NCI-H524 treated with DMSO at 0.1 percent for 48 hours (cell line): ENCODE measurements around the gene LARGE2.

Experiments used
- DNase-seq: peaks from one replicate; lab custom pipeline; 2025; lab: John Stamatoyannopoulos, UW

LARGE2 gene

DNA sequence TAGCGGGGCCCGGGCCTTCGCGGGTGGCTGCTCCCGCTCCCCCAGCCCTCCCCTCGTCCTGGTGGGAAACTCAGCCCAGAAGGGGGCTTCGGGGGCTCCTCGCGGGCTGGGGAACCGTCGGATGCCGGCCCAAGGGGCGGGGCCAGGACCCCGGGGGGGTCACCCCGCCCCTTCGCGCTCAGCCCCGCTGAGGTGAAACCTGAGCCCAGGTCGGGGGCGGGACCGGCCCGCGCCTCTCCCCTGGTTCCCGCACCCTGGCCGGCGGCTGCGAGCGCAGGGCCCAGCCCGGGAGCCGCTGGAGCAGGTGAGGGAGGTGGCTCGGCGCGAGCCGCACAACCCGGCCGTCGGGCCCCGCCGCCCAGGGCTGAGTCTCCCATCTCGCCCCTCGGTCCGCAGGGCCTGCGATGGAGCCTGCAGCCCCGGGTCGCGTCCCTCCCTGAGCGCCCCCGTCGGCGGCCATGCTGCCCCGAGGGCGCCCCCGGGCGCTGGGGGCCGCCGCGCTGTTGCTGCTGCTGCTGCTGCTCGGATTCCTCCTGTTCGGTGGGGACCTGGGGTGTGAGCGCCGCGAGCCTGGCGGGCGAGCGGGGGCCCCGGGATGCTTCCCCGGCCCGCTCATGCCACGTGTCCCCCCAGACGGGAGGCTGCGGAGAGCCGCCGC lies at the start of gene LARGE2:
LARGE2 (plus strand) TSS at position 232 of the 658 bp plus-strand sequence; CDS start at position 459, 227 bp downstream.
- no peak for DNase-seq

DNA sequence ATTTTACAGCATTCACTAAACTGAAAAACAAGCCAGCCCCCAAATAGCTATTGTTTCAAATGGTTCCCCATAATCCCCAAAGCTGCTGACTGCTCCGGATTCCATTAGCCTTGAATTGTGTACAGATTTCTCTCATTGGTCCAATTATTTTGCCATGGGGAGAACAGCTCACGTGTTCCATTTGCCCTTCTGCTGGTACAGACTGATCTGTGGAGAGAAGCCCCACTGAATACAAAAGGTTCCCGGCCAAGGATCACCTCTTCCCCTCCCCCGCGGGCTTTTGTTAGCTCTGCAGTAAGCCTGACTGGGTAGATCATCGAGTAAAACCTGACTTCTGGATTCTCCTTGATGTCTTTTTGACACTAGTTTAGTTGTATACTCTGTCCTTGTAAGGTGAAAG lies 46.1 kb upstream of the LARGE2 start:
- DNase-seq, result no peak

DNA sequence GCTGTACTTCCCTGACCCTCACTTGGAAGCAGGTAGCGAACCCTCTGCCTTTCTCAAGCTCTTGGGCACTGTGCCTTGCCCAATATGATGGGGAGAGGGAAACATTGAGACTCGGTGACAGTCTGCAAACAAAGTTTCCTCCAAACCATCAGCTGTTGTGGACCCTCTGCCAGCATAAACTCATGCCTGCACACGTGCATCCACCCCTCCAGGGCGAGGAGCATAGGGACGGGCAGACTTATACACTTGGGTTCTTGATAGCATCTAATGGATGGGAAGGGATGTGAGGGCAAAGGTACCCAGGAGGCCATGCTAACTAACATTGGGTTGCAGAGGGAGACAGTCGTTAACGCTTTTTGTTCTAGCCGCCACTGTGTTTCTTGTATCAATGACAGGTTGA lies 45.2 kb upstream of the LARGE2 start:
- DNase-seq, result no peak

DNA sequence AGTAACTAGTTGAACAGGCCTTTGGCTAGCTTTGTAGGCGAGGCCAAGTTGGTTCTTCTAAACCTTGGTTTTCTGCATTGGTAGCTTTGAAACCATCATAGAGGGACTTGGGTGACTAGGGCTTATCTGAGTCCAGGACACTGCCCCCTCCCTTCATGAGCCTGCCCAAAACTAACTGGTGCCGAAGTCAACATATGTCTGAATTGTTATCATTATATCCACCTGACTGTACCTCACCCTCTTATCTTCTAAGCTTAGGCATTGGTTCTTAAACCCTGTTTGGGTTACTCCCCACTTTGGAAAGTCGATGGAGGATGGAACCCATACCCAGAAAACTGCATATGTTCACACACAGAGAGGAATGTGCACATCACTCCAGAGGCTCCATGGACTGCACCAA lies 44.6 kb upstream of the LARGE2 start:
- DNase-seq, result no peak

DNA sequence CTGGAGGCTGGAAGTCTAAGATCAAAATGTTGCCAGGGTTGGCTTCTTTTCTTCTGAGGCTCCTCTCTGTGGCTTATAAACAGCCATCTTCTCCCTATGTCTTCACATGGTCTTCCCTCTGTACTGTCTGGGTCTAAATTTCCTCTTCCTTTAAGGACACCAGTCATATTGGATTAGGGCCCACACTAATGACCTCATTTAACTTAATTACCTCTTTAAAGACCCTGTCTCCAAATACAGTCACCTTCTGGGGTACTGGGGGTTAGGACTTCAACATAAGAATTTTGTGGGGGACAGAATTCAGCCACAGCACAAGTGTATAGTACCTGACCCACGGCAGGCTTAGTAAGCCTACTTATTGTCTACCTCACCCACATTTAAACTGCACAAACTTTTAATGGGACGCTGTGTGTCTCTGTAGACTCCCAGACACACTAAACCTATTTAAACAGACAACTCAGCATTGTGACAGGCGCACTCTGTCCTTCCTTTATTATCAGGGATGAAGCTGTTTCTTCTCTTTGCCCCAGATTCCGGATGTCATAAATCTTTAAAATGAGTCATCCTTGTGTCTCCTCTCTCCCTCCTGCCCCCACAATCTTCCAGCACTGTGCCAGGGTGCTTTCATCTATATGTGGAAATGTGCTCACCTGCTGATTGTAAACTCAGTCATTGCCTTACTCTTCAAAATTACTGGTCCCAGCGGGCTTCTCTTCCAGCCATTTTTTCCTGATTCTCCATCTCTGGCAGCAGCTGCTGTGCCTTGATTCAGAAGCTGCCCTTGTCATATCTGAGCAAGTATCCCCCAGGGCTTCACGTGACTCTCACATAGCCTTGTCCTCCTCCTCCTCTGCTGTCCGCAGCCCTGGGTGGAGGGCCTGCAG lies 42.4 kb upstream of the LARGE2 start:
- no peak for DNase-seq

DNA sequence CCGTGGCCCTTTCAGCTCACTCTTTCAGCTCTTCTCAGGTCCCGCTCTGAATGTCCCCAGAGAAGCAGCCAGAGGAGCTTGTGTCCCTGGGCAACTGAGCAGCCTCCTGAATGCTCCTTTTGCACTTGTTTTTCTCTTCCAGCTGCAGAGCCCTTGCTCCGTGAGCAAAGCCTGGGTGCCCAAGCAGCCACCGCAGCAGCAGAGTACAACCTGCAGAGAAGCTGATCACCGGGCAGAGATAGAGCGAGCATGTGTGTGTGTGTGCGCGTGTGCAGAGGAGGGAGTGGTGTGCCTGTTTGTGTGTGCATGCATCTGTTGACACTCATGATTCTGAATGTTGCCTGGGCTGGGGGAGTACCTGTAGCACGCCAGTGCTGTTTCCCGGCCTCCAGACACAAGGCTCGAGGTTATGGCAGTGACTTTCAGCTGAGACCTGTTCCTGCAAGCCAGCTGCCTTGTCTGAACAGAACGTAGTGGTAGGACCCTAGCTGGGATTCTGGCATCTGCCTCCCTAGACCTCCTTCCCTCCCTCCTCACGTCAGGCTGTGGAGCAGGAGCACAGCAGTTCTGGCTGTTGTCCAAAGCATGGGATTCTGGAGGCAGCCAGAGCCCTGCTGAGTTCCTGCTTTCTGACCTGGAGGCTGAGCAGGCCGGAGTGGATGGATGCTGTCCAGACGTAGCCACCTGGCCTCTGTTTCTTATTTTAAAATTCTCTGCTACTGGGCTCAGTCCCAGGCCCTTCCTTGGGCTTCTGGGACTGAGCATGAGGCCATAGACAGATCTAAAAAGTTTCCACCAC lies 41.5 kb upstream of the LARGE2 start:
- no peak for DNase-seq

DNA sequence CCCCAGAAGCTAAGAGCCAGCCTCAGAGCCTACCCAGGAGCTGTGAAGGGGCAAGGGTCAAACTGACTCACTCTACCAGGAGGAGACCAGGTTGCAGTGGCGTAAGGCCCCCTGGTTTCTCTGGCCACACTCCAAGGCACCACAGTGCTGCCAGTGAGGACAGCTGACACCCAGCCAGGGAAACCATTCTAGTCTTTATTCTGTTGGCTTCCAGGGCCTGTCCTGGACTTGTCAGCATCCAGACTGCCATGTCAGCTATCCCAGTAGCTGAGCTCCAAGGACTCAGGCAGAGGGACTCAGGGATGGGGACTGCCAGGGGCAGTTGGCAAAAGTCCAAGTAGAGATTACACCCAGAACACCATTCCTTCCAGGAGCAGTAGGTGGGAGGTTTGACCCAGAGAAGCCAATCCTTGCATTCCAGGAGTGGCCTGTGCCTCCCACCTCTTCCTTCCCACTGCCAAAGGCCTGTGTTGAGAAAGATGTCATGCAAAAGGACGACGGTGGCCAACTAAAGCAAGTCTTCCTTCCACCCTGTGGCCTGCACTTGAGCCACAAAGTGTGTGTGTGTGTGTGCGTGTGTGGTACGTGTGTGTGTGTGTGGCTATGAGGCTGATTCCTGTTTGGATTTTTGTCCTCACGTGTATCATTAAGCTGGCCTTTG lies 40.6 kb upstream of the LARGE2 start:
- no peak for DNase-seq

DNA sequence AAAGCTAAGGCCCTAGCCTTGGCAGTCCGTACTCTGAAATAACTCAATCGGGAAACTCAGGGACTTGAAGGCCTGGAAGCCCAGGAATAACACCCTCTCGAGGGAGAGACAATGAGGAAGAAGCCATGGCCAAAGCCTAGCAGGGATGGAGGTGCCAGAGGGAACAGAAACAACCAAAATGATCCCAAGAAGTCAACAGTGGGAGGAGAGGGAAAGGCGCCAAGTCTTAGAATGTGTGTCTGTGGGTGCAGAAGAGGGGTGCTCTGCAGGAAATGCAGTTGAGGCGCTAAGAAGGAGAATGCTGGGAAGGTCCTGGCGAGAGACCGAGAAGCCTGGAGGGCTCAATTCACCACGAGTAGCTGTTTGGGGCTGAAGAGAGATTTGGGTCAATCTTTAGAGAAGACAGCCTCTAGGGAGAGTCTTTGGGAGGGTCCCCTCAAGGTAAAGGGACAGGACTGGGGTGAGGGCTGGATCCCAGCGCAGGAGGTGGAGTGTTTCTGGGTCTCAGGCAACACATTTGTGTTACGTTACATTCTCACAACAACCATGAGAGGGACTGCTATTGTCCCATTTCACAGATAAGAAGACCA lies 37.8 kb upstream of the LARGE2 start:
- DNase-seq, result no peak

DNA sequence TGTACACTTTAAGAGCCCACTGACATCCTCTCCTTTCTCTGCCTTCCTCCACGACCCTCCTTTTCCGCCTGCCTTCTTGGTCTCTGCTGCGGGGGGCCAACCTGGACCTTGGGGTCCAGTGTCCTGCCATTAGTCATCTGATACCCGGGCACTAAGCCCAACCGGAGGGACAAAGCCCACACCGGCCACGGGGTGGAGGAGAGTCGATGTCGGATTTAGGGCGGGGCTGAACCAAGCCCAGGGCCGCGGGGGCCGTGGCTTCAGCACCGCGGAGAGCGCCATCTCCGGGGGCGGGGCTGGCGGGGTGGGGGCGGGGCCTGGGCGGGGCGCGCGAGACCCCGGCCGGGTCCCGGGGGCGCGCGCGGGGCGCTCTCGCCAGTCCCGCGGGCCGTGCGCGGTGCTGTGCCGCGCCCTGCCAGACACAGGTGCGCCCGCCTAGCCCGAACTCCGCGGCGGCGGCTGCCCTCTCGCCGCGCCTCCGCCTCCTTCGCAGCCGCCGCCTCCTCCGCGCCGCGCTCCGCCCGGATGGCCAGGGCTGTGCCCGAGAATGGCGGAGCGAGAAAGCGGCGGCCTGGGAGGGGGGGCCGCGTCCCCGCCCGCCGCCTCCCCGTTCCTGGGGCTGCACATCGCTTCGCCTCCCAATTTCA lies 37.1 kb upstream of the LARGE2 start, which contains the start of gene MAPK8IP1:
MAPK8IP1 (plus strand) TSS at position 378 of the 647 bp plus-strand sequence; CDS start at position 548, 170 bp downstream.
- peak; percentile 2 for DNase-seq

DNA sequence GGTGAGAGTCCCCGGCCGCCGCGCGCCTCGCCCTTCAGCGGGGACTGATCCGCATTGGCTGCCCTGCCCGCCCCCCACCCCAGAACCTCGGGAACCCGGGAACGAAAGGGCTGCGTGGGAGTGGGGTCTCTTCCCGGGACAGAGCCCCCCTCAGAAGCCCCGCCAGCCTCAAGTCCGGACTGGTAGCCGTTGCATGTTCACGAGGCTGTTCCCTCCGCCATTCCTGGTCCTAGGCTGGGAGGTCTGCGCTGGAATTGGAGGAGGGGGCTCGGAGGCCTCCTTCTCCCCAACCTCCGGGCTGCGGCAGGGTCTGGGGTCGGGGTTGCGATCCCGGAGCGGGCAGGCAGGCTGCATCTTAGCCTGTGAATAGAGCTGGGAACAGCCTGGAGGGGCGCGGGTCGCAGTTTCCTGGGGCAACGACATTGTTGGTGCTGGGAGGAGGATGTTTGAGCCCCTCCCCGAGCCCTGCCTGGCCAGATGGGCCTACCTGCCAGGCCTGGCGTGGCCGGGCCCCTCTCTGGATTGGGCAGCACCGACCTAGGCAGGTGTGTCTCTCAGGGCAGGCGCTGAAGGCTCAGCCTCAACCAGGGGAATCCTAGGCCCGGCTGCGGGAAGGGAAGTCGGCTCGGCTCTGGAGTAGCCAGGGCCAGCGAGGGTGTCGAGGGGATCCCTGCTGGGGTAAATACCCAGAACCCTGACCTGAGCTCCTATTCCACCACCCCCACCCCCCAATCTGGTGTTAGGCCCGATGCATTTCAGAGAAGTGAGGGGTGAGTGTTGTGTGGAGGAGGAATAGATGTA lies 36.3 kb upstream of the LARGE2 start:
- no peak for DNase-seq

DNA sequence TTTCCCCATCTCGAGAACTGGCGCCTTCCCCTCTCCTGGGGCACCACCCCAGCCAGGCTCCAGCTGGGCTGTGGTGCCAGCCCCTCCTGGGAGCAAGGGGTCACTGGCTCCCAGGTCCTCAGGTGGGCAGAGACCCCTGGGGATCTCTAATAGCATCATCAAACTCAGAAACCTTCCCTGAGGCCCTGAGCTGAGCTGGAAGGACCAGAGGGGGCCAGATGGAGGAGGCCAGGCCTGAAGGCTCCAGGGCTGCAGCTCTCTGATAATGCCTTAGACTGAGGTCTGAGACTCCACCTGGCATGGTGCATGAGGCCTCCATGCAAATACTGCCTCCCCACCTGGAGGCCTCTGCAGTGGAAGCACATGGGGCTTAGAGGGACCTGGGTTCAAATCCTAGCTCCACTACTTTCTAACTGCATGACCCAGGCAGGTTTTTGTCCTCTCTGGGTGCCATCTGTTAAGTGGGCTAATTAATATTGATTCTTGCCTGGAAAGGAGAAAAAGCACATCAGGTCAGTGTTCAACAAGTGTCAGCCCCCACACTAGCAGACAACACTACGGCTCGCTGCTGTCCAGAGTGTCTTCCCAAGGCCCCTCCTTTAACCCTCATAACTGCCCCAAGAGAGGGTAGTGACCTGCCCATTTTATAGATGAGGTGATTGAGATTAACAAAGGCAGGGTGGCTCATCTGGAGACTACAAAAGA lies 35.5 kb upstream of the LARGE2 start:
- no peak for DNase-seq

DNA sequence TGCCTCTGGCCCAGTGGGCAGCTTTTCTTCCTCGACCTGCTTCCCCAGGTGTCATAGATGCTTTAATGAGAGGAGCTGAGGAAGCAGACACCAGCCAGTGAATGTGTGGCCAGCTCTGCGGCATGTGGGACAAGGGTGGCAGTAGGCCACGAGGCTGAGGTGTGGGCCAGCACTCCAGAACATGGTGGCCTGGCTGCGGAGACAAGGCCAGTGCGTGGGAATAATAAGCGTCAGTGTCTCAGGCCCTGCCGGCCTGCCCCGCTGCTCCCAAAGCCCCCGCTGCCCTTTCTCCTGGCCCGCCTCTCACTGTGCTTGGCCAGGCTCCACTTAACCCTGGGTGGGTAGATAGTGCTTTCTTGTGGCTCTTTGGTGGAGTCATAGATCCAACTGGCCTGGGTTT lies 34.9 kb upstream of the LARGE2 start:
- DNase-seq, result no peak

DNA sequence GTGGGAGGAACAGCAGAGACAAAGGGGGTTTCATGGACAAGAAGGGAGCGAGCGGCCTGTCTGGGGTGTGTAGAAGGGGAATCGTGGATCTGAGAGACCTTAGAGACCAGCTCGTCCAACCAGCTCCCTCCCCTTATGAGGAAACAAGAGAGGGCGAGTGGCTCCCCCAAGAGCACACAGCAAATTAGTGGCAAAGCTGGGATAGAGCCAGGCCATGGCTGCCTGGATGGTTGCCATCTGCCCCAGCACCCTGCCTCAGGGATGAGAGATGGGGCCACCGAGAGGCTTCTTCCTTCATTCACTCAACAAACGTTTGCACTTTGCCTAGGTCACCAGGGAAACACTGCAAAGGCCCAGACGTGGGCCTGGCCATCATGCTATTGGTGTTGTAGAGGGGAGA lies 32.9 kb upstream of the LARGE2 start:
- DNase-seq, result no peak

DNA sequence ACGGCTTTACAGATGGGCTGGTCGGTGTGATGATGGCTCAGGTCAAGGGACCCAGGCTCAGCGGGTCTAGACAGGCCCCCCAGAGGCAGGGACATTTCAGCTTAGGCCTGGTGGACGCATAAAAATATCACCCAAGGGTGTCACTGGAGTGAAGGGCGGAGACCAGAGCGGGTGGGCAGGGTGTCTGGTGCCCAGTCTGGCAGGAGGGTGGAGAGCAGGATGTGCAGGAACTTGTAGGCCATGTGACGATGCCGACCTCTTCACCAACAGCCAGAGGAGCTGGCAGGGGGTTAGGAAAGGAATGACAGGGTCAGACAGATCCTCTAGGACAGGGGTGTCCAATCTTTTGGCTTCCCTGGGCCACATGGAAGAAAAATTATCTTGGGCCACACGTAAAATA lies 32.5 kb upstream of the LARGE2 start:
- DNase-seq, result no peak

DNA sequence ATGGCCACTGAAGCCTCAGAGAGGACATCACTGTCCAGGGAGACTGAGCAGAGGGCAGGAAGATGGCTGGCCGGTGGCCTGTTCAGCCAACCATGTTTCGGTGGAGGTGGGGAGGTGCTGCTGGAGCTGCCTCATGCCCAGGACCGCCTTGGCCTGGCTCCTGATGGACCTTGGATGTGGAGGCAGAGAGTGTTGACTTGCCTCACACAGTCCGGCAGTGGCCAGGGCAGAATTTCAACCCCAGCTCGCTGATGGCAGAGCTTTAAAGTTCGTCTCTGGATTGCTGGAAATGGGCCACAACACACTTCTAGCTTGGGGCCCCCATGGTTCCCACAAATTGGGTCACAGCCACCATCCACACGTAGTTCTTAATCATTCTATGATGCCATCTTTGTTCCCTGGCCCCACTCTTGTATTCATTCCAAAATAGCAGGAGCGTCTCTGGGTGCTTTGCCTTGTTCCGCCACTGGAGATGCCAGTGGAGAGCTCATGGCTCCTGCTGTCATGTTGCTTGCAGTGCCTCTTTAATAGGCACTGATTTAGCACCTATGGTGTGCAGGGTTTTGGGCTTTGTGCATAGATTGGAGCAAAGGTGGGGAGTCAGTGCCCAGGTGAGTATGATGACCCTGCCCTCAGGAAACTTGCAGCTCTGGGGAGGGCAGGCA lies 31.4 kb upstream of the LARGE2 start:
- DNase-seq, result no peak

DNA sequence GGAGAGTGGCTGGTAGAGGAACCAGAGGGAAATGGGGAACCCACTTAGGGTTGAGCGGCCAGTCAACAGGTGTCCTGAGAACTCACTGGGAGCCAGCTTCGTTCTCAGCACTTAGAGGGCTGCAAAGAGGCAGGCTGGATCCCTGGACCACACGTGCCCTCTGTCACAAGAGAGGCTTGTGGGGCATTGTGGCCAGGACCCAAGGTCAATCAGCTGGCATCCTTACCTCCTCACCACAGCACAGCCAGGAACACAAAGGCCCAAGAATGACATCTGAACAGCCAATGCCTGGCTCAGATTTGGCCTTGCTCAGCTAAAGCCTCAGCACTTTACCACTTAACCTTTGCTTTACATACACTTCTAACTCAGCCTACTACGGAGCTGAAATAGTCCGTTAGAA lies 29.6 kb upstream of the LARGE2 start:
- DNase-seq, result no peak

DNA sequence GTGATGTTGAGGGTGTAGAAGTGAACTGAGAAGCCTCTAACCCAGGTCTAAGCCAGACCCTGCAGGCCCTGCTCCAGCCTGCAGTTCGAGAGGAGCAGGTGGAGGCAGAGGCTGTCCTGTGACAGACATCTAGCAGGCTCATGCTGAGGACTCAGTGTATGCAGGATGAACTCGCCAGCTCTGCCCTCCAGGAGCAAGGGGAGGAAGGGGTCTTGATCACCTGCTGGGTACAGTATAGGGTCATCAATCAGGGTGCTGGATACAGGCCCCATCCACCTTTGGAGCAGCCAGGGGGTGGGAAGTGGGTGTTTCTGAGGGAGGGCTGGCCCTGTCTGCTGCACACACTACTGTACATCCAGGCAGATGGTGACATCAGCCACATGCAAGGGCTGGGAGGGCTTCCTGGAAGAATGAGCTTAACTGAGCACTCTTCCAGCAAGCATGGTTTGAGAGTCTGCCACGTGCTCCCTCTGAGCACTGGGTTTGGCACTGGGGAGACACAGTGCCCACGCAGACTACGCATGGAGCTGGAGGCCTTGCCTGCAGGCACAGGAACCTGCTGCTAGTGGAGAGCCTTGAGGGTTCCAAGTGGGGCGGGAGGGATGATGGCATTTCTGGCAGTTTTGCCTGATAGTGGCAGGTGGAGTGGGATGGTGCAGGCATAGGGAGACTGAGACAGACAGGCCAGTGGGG lies 27.8 kb upstream of the LARGE2 start:
- DNase-seq, result no peak

DNA sequence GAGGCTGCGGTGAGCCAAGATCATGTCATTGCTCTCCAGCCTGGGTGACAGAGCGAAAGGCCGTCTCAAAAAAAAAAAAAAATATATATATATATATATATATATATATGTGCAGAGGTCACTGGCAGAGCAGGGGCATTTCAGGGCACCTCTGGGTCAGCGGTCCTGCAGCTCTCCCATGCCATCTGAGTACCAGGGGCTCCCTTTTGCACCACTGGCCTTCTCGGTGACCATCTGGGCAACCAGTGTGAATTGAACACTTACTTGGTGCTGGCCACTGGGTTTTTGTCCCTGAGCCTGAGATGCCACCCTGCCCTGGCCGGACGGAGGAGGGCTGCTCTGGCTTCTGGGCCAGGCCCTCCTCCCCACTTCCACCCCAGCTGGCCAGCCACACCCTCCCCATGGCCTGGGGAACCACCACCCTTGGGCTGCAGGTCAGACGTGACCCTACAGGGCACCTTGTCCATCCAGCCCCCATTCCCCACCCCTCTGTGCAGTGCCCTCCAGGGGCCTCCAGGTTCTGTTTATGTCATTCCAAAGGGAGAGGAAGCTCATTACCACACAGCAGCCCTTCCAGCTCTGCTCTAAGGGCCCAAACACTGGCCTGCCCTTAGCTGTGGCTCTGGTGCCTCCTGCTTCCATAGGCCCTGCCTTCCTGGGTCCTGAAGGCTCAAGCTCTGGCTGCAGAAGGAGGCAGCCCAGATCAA lies 26.8 kb upstream of the LARGE2 start:
- DNase-seq, result no peak
